Vagina (tissue), 2 donors: Measurements from ENCODE around the gene APP. TPM values are rescaled to one million over a fixed set of nuclear protein-coding genes. Genes with fewer than 3 reads are reported as not detected.

Source experiments
- DNase-seq, 2 donors: peaks; one replicate each; pipeline ENCODE4 v3.0.0-alpha.2; 2017; ENCODE audit errors: extremely low spot score in 2 of 2
- H3K27ac ChIP-seq: fragments of 200-600 bp; sonication (generic); one replicate; pipeline ENCODE4 v1.5.1; 2019
- H3K27me3 ChIP-seq: fragments of 200-600 bp; sonication (generic); one replicate; pipeline ENCODE4 v1.5.1; 2019
- H3K36me3 ChIP-seq, 2 donors: fragments of 200-600 bp; sonication (generic); one replicate each; pipeline ENCODE4 v1.5.1; 2017 to 2019
- H3K4me1 ChIP-seq: fragments of 200-600 bp; sonication (generic); one replicate; pipeline ENCODE4 v1.5.1; 2019
- H3K4me3 ChIP-seq, 2 donors: fragments of 200-600 bp; sonication (generic); 1 replicate in 1 of 2; 2 replicates in 1 of 2; pipeline ENCODE4 v1.5.1; 2016 to 2019
- H3K9me3 ChIP-seq: fragments of 200-600 bp; sonication (generic); one replicate; pipeline ENCODE4 v1.5.1; 2019
- CTCF ChIP-seq, 3 experiments: fragments of 450-650 bp in 2 of 3; fragments of 200-600 bp in 1 of 3; sonication (generic) in 1 of 3; IDR thresholded peaks; one replicate each; pipeline ENCODE4 v1.5.1; 2017 to 2019; ENCODE audit warnings: antibody characterized with exemption in 3 of 3, mild to moderate bottlenecking in 2 of 3, moderate library complexity in 2 of 3
- POLR2A ChIP-seq, 2 donors: fragments of 450-650 bp; IDR thresholded peaks; one replicate each; pipeline ENCODE4 v1.6.1; 2017; ENCODE audit warnings: antibody characterized with exemption in 2 of 2, mild to moderate bottlenecking in 2 of 2, moderate library complexity in 2 of 2
- POLR2AphosphoS5 ChIP-seq, 2 donors: sonication (generic); formaldehyde crosslinking; IDR thresholded peaks; one replicate each; pipeline ENCODE4 v1.9.0; 2017; ENCODE audit warnings: antibody characterized with exemption in 2 of 2, mild to moderate bottlenecking in 2 of 2, low read depth in 1 of 2; ENCODE audit not compliant: insufficient read depth in 1 of 2
- intact Hi-C: fragments of 100-400 bp; cut with DNase I; formaldehyde crosslinking; loops from one replicate; pipeline ENCODE4 v1.15.1; 2023
- total RNA-seq: library from RNA; depleted of rRNA; stranded (reverse); fragments of >200 nt; gene quantifications from one replicate; pipeline ENCODE4 v1.2.3, GENCODE V29; 2016

Gene APP
- total RNA-seq, 1 donor from 2014 or later, result 315 TPM

GRCh38 chr21:26050857-26051256 lies 119.7 kb downstream of the APP start:
- no peak for TF ChIP-seq POLR2AphosphoS5 (IDR thresholded peaks at IDR 0.05; ENCODE audit: insufficient read depth in 1 of 2, low read depth in 1 of 2)
- TF ChIP-seq POLR2A (IDR thresholded peaks at IDR 0.05), result no peak
- TF ChIP-seq CTCF (IDR thresholded peaks at IDR 0.05), result no peak
- intact Hi-C loops, result no loop called here
- DNase-seq, result no peak
- H3K9me3 ChIP-seq, result no peaks in the 10 kb centered on the region
- no peaks in the 10 kb centered on the region for H3K27me3 ChIP-seq
- no peaks in the 10 kb centered on the region for H3K4me1 ChIP-seq
- H3K27ac ChIP-seq, result no peak overlapping the region
- peaks cover 0 to 10% of the 10 kb centered on the region in 2 donors for H3K36me3 ChIP-seq
- no peak overlapping the region for H3K4me3 ChIP-seq

- H3K27me3 ChIP-seq, result no peaks in the 10 kb centered on the region
- no peak for TF ChIP-seq CTCF (IDR thresholded peaks at IDR 0.05)
- no peak for TF ChIP-seq POLR2A (IDR thresholded peaks at IDR 0.05)
- no peak for TF ChIP-seq POLR2AphosphoS5 (IDR thresholded peaks at IDR 0.05; ENCODE audit: insufficient read depth in 1 of 2, low read depth in 1 of 2)
- no peak overlapping the region for H3K27ac ChIP-seq
- no peak overlapping the region for H3K4me3 ChIP-seq
- no peaks in the 10 kb centered on the region for H3K4me1 ChIP-seq
- H3K36me3 ChIP-seq, result peaks cover 0 to 10% of the 10 kb centered on the region in 2 donors
- intact Hi-C loops, result no loop called here
- DNase-seq, result no peak
- no peaks in the 10 kb centered on the region for H3K9me3 ChIP-seq
These were observed 120.8 kb downstream of the APP start for GRCh38 chr21:26049803-26050202.

- Histone ChIP-seq H3K9me3 (no peaks in the 10 kb centered on the region), H3K27me3 (no peaks in the 10 kb centered on the region), H3K36me3 (peaks cover 0 to 10% of the 10 kb centered on the region in 2 donors), H3K4me3 (no peak overlapping the region), H3K4me1 (peaks cover under 1% of the 10 kb centered on the region), H3K27ac (no peak overlapping the region)
- no peak for DNase-seq
- TF ChIP-seq CTCF (IDR thresholded peaks at IDR 0.05) (no peak), POLR2A (IDR thresholded peaks at IDR 0.05) (no peak), POLR2AphosphoS5 (IDR thresholded peaks at IDR 0.05; ENCODE audit: insufficient read depth in 1 of 2, low read depth in 1 of 2) (no peak)
- intact Hi-C loops, result no loop called here
These were observed 123.1 kb downstream of the APP start for GRCh38 chr21:26047279-26047967.

- Histone ChIP-seq H3K9me3 (no peaks in the 10 kb centered on the region), H3K36me3 (no peaks in the 10 kb centered on the region), H3K4me1 (peaks cover 17% of the 10 kb centered on the region), H3K27me3 (no peaks in the 10 kb centered on the region), H3K27ac (no peak overlapping the region), H3K4me3 (no peak overlapping the region)
- DNase-seq, result no peak
- TF ChIP-seq POLR2A (IDR thresholded peaks at IDR 0.05) (no peak), CTCF (IDR thresholded peaks at IDR 0.05) (no peak), POLR2AphosphoS5 (IDR thresholded peaks at IDR 0.05; ENCODE audit: insufficient read depth in 1 of 2, low read depth in 1 of 2) (no peak)
- intact Hi-C loops, result no loop called here
These were observed 126.7 kb downstream of the APP start for GRCh38 chr21:26043891-26044290.

GRCh38 chr21:26042181-26042876 lies 128.2 kb downstream of the APP start:
- intact Hi-C loops, result no loop called here
- Histone ChIP-seq H3K4me1 (peaks cover 17% of the 10 kb centered on the region), H3K36me3 (no peaks in the 10 kb centered on the region), H3K4me3 (no peak overlapping the region), H3K27ac (no peak overlapping the region), H3K9me3 (no peaks in the 10 kb centered on the region), H3K27me3 (no peaks in the 10 kb centered on the region)
- TF ChIP-seq POLR2A (IDR thresholded peaks at IDR 0.05), result no peak
- TF ChIP-seq CTCF (IDR thresholded peaks at IDR 0.05), result no peak
- TF ChIP-seq POLR2AphosphoS5 (IDR thresholded peaks at IDR 0.05; ENCODE audit: insufficient read depth in 1 of 2, low read depth in 1 of 2), result no peak
- no peak for DNase-seq
